Activated CD4-positive, alpha-beta T cell treated with anti-CD3 and anti-CD28 coated beads, Interleukin-2, amount 10 ng/mL, durations not matched to agents 7 days and 5 days (primary cell): ENCODE data around the gene PMPCA. TPM values are rescaled to one million over a fixed set of nuclear protein-coding genes. Genes with fewer than 3 reads are reported as not detected.

Source experiments
- CTCF ChIA-PET: fragments of 350-600 bp; sonication (Branson Sonifier 250); formaldehyde crosslinking; loops from one replicate; lab custom pipeline; 2021; ENCODE audit warnings: antibody characterized with exemption; lab: Charles Lee
- POLR2A ChIA-PET: fragments of 350-600 bp; sonication (Branson Sonifier 250); formaldehyde crosslinking; loops from one replicate; lab custom pipeline; 2021; ENCODE audit warnings: antibody characterized with exemption; lab: Charles Lee
- DNase-seq: peaks from one replicate; pipeline ENCODE4 v3.0.0-alpha.2; 2020
- H3K27ac Mint-ChIP-seq: one replicate; pipeline ENCODE4 v1.8.0; 2021; ENCODE audit warnings: mild to moderate bottlenecking, moderate library complexity, mixed read lengths
- H3K27me3 Mint-ChIP-seq: one replicate; pipeline ENCODE4 v1.8.0; 2021; ENCODE audit warnings: mixed read lengths
- H3K36me3 Mint-ChIP-seq: one replicate; pipeline ENCODE4 v1.8.0; 2021; ENCODE audit warnings: low read depth, mixed read lengths
- H3K4me1 Mint-ChIP-seq: one replicate; pipeline ENCODE4 v1.8.0; 2021; ENCODE audit warnings: mixed read lengths
- H3K4me3 Mint-ChIP-seq: one replicate; pipeline ENCODE4 v1.8.0; 2021; ENCODE audit warnings: mild to moderate bottlenecking, moderate library complexity, mixed read lengths
- H3K9me3 Mint-ChIP-seq: one replicate; pipeline ENCODE4 v1.8.0; 2021; ENCODE audit warnings: mixed read lengths
- total RNA-seq, 2 experiments: library from RNA; stranded (reverse); gene quantifications; one replicate each; pipeline ENCODE4 v1.2.3, GENCODE V29; 2021

The PMPCA gene
- total RNA-seq, 2 experiments from 2014 or later = 52.9 to 58.8 TPM

- no peak for DNase-seq
- Mint-ChIP-seq H3K4me1 (peaks cover 28% of the 10 kb centered on the region), H3K4me3 (no peak overlapping the region), H3K9me3 (no peaks in the 10 kb centered on the region), H3K36me3 (peaks cover 54% of the 10 kb centered on the region), H3K27me3 (no peaks in the 10 kb centered on the region), H3K27ac (peak overlapping the region; percentile 25)
- ChIA-PET POLR2A (no interaction called here), CTCF (interaction anchor here (1.1 to 15.6 kb wide), 4 partner anchors 10 to 25 kb away, joined by 3 to 106 read pairs (median 22); partner anchors contain the start of genes DNLZ and SNAPC4)
These were observed 21.1 kb upstream of the PMPCA start for GRCh38 chr9:136389396-136389795.

DNA sequence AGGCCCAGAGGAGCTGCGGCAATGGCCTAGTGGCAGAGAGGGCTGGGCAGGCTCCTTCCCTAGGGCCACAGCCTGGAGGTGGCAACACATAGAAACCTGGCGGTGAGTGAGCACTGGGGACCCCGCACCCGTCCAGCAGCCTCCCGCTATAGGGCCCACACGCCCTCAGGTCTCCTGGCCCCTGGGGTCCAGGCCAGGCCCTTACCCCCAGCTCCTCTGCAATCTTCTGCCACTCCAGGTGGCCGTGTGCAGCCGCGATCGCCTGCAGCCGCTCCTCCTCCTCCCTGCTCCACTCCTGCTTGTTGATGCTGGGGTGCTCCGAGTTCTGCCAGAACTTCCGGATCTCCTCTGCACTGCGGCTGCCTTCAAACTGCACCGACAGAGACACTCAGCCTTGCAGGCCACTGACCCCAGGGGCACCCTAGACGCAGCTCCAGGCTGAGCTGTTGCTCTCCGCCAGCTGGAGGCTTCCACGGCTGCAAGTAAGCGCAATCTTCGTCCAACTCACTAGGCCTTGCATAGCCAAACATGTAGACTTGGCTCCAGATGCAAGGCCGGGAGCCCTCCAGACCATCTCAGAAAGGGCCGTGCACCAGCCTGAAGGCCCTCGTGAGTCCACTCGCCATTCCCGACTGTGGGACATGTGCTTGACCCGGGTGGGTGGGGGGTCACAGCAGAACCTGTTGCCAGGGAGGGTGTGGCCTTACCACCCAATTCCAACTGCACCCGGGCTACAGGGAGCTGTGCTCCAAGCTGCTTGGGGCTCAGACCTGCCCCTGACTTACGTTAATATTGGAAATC is 18.5 kb upstream of the PMPCA start:
- Mint-ChIP-seq H3K4me3 (no peak overlapping the region), H3K36me3 (peaks cover 39% of the 10 kb centered on the region), H3K4me1 (peaks cover 12% of the 10 kb centered on the region), H3K27ac (no peak overlapping the region), H3K9me3 (no peaks in the 10 kb centered on the region), H3K27me3 (no peaks in the 10 kb centered on the region)
- ChIA-PET POLR2A (no interaction called here), CTCF (interaction anchor here (1.0 to 1.4 kb wide), 3 partner anchors 9 to 13 kb away, joined by 3 to 5 read pairs (median 3); no protein-coding TSS in a partner anchor)
- no peak for DNase-seq

GRCh38 chr9:136392538-136393449 is 17.7 kb upstream of the PMPCA start:
- CTCF ChIA-PET = interaction anchor here (1.0 to 1.4 kb wide), 3 partner anchors 9 to 13 kb away, joined by 3 to 5 read pairs (median 3); no protein-coding TSS in a partner anchor
- no peaks in the 10 kb centered on the region for H3K27me3 Mint-ChIP-seq
- POLR2A ChIA-PET = no interaction called here

GRCh38 chr9:136393531-136393930 is 16.9 kb upstream of the PMPCA start:
- POLR2A ChIA-PET = no interaction called here
- Mint-ChIP-seq H3K36me3 (peaks cover 29% of the 10 kb centered on the region), H3K4me1 (peaks cover 14% of the 10 kb centered on the region), H3K27me3 (no peaks in the 10 kb centered on the region), H3K9me3 (no peaks in the 10 kb centered on the region), H3K27ac (no peak overlapping the region), H3K4me3 (no peak overlapping the region)
- CTCF ChIA-PET = no interaction called here
- no peak for DNase-seq

More at GRCh38 chr9:136392538-136393449, 17.7 kb upstream of the PMPCA start:
- Mint-ChIP-seq H3K4me1 (peaks cover 10% of the 10 kb centered on the region), H3K27ac (no peak overlapping the region), H3K9me3 (no peaks in the 10 kb centered on the region), H3K36me3 (peaks cover 34% of the 10 kb centered on the region), H3K4me3 (no peak overlapping the region)
- DNase-seq = no peak

GRCh38 chr9:136394312-136395019 is 16.0 kb upstream of the PMPCA start:
- H3K4me1 Mint-ChIP-seq = peaks cover 16% of the 10 kb centered on the region

DNA sequence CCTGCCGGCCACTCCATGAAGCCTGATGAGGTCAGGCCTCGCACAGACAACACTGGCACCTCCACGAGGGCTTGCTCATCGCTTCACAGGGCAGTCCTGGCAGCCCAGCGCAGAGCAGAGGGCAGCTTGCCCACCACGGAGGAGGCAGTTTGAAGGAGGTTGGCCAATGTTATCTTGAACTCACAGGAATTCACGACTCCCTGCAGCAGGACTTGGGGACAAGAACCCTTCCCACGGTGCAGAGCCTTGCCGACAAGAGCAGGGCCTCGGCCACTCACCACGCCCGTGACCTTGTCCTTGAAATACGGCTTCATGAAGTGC is 15.5 kb upstream of the PMPCA start:
- Mint-ChIP-seq H3K27me3 (no peaks in the 10 kb centered on the region), H3K9me3 (no peaks in the 10 kb centered on the region), H3K27ac (no peak overlapping the region), H3K4me1 (peaks cover 14% of the 10 kb centered on the region), H3K36me3 (peaks cover 26% of the 10 kb centered on the region), H3K4me3 (no peak overlapping the region)
- ChIA-PET POLR2A (no interaction called here), CTCF (no interaction called here)
- no peak for DNase-seq

More at GRCh38 chr9:136394312-136395019, 16.0 kb upstream of the PMPCA start:
- Mint-ChIP-seq H3K36me3 (peaks cover 28% of the 10 kb centered on the region), H3K9me3 (no peaks in the 10 kb centered on the region), H3K27me3 (no peaks in the 10 kb centered on the region), H3K27ac (no peak overlapping the region), H3K4me3 (no peak overlapping the region)
- ChIA-PET CTCF (no interaction called here), POLR2A (no interaction called here)
- no peak for DNase-seq

DNA sequence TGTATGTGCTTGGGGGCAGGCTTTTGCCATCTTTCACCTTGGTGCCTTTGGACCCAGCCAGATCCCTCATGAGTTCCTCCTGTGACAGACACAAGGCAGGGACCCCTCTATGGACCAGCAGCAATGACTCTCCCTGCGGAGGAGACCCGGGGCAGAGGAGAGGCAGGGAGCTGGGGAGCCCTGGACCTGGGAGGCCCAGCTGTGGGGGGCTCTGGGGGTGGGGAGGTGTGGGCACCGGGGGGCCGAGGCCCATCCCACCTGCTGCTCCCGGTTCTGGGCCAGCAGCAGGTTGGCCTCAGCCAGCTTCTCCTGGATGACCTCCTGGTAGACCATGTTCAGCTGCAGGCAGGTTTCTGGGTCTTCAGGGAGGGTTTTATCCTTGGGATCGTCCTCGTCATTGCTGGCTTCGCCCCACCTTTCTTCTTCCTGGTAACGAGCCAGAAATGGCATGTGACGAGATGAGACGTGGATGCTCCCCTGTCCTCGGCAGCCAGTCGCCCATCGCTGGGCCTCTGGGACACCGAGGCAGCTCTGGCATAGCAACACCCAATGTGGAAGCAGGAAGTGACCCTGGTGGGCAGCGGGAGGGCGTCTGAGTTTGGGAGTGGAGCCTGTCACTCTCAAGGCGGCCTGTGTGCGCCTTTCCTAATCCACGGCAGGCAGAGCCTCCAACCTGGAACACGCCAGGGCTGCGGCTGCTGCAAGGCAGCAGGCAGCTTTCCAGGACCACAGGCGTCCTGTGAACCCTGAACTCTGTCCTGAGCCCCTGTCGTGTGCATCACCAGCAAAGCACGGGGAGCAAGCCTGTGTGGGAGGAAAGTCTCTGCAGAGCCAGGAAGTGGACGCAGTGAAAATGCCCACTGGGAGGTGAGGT is 14.9 kb upstream of the PMPCA start:
- H3K4me3 Mint-ChIP-seq = no peak overlapping the region
- no peak overlapping the region for H3K27ac Mint-ChIP-seq
- H3K4me1 Mint-ChIP-seq = peaks cover 19% of the 10 kb centered on the region
- no peak for DNase-seq
- ChIA-PET POLR2A (no interaction called here), CTCF (interaction anchor here (2.7 kb wide), 1 partner anchor 32 kb away, joined by 9 read pairs; the partner anchor contains the start of gene DNLZ)
- H3K9me3 Mint-ChIP-seq = no peaks in the 10 kb centered on the region
- H3K36me3 Mint-ChIP-seq = peaks cover 25% of the 10 kb centered on the region
- H3K27me3 Mint-ChIP-seq = no peaks in the 10 kb centered on the region

DNA sequence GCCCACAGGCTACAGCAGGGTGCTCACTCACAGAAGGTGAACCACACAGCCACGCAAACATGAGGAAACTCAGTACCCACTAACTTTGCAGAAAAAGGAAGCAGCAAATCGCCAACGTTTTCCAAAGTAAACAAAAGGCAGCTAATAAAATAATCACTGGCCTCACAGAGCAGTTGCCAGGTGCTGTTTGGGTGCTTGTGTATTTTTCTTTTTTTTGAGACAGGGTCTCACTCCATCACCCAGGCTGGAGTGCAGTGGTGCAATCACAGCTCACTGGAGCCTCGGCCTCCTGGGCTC is 14.3 kb upstream of the PMPCA start:
- no peaks in the 10 kb centered on the region for H3K9me3 Mint-ChIP-seq
- peaks cover 24% of the 10 kb centered on the region for H3K36me3 Mint-ChIP-seq
- DNase-seq = no peak
- POLR2A ChIA-PET = no interaction called here
- peaks cover 25% of the 10 kb centered on the region for H3K4me1 Mint-ChIP-seq
- H3K4me3 Mint-ChIP-seq = no peak overlapping the region
- H3K27ac Mint-ChIP-seq = no peak overlapping the region
- CTCF ChIA-PET = interaction anchor here (2.7 to 7.1 kb wide), 2 partner anchors 10 to 33 kb away, joined by 9 to 40 read pairs; partner anchors contain the start of gene DNLZ
- no peaks in the 10 kb centered on the region for H3K27me3 Mint-ChIP-seq

GRCh38 chr9:136397643-136398042 is 12.8 kb upstream of the PMPCA start:
- no peak overlapping the region for H3K4me3 Mint-ChIP-seq
- H3K27me3 Mint-ChIP-seq = no peaks in the 10 kb centered on the region
- ChIA-PET POLR2A (no interaction called here), CTCF (interaction anchor here (1.0 to 7.1 kb wide), 4 partner anchors 11 to 34 kb away, joined by 4 to 40 read pairs (median 8); partner anchors contain the start of gene DNLZ)
- peaks cover 34% of the 10 kb centered on the region for H3K4me1 Mint-ChIP-seq
- H3K36me3 Mint-ChIP-seq = peaks cover 22% of the 10 kb centered on the region
- H3K9me3 Mint-ChIP-seq = no peaks in the 10 kb centered on the region
- DNase-seq = no peak
- no peak overlapping the region for H3K27ac Mint-ChIP-seq

GRCh38 chr9:136398286-136398685 is 12.2 kb upstream of the PMPCA start:
- DNase-seq = no peak
- Mint-ChIP-seq H3K4me3 (peak overlapping the region; percentile 39), H3K36me3 (peaks cover 23% of the 10 kb centered on the region), H3K27ac (peak overlapping the region; percentile 69), H3K9me3 (no peaks in the 10 kb centered on the region), H3K4me1 (peaks cover 38% of the 10 kb centered on the region), H3K27me3 (no peaks in the 10 kb centered on the region)
- ChIA-PET CTCF (interaction anchor here (0.7 to 7.1 kb wide), 4 partner anchors 11 to 35 kb away, joined by 3 to 40 read pairs (median 8); partner anchors contain the start of gene DNLZ), POLR2A (no interaction called here)

DNA sequence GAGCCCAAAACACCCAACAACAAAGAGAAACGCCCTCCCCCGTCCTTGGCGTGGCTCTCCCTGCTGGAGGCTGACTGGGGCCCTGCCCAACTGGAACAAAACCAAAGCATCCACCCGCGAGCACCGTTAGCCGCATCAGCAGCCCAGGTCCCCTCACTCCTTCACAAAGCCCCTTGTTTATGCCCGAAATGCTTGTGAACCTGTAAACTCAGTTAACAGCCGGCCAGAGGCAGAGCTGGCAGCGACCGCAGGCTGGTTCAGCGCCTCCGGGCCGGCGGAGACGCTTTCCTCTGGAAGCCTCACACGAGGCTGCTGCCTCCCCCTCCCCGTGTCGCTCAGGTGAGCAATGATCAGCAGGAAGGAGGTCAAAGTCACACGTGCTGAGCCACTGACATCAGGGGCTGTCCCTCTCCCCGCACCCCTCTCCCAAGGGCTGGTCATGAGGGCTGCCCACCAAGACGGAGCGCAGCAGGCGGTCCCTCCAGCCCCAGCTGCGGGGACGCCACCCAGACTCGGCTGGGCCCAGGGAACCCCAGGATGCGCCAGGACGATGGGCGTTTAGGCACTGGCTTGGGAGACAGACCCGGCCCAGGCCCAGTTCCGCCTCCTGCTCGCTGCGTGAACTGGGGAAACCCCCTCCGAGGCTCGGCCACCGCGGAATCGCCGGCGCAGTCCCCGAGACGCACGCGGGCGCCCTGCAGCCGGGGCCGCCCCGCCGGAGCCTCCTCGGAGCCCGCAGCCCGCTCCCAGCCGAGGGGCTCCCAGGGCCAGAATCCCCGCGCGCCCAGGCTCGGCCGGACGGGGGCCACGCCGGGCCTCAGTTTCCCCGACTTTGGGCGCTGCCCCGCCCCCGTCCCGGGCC is 11.1 kb upstream of the PMPCA start:
- H3K4me3 Mint-ChIP-seq = peak overlapping the region; percentile 80
- peak; percentile 26 for DNase-seq
- CTCF ChIA-PET = interaction anchor here (0.6 to 7.1 kb wide), 6 partner anchors 10 to 260 kb away, joined by 3 to 40 read pairs (median 5); partner anchors contain the start of gene DNLZ
- H3K27ac Mint-ChIP-seq = peak overlapping the region; percentile 69
- no peaks in the 10 kb centered on the region for H3K9me3 Mint-ChIP-seq
- POLR2A ChIA-PET = no interaction called here
- no peaks in the 10 kb centered on the region for H3K27me3 Mint-ChIP-seq
- peaks cover 26% of the 10 kb centered on the region for H3K36me3 Mint-ChIP-seq
- peaks cover 49% of the 10 kb centered on the region for H3K4me1 Mint-ChIP-seq
